CD4-positive, alpha-beta T cell treated with Interleukin-1 beta for 1 hour (primary cell): ENCODE measurements around the gene SAP25.
A peak's percentile ranks its signal among the peaks of the same experiment; 100 is the strongest.
"Not testable (repeated sequence)": the region's sequence is repeated elsewhere in the genome, so short reads cannot be mapped to it uniquely, and the experiment has no call there.

ENCODE experiments used
- DNase-seq, 2 donors: peaks; one replicate each; pipeline ENCODE4 v3.0.0-alpha.2; 2020 to 2022

Gene SAP25

GRCh38 chr7:100556541-100556940 is 17.2 kb downstream of the SAP25 start:
- DNase-seq, result peak in 1 of 2 donors; percentile 14

- no peak for DNase-seq
Measured at GRCh38 chr7:100555701-100556100, 18.0 kb downstream of the SAP25 start.

- no peak for DNase-seq
Measured at GRCh38 chr7:100553032-100553431, 20.7 kb downstream of the SAP25 start.

GRCh38 chr7:100552532-100552931 is 21.2 kb downstream of the SAP25 start:
- DNase-seq, result no peak

GRCh38 chr7:100548446-100548845 is 25.3 kb downstream of the SAP25 start:
- not testable (repeated sequence) for DNase-seq

- DNase-seq, result no peak
Measured at GRCh38 chr7:100547872-100548271, 25.8 kb downstream of the SAP25 start.

- no peak for DNase-seq
Measured at GRCh38 chr7:100546926-100547800, 26.5 kb downstream of the SAP25 start.

GRCh38 chr7:100546129-100546925 is 27.4 kb downstream of the SAP25 start:
- DNase-seq, result peak in 1 of 2 donors; percentile 68

- peak in 1 of 2 donors; percentile 11 for DNase-seq
Measured at GRCh38 chr7:100545360-100546128, 28.2 kb downstream of the SAP25 start.

GRCh38 chr7:100544967-100545359 is 28.7 kb downstream of the SAP25 start:
- no peak for DNase-seq

- DNase-seq, result no peak
Measured at GRCh38 chr7:100544386-100544785, 29.3 kb downstream of the SAP25 start.

- no peak for DNase-seq
Measured at GRCh38 chr7:100543586-100543985, 30.1 kb downstream of the SAP25 start.

GRCh38 chr7:100541309-100541708 is 32.4 kb downstream of the SAP25 start:
- not testable (repeated sequence) for DNase-seq

GRCh38 chr7:100540073-100540723 is 33.5 kb downstream of the SAP25 start:
- no peak for DNase-seq

GRCh38 chr7:100539436-100540006 is 34.2 kb downstream of the SAP25 start:
- no peak for DNase-seq

- DNase-seq, result peak; percentile 100
Measured at GRCh38 chr7:100538654-100539435, 34.9 kb downstream of the SAP25 start, which contains the start of gene AGFG2. Gene AGFG2, plus strand, starts transcription at chr7:100539203. Its CDS starts 144 bp downstream, at chr7:100539347.

GRCh38 chr7:100538348-100538653 is 35.4 kb downstream of the SAP25 start:
- no peak for DNase-seq

- DNase-seq, result not testable (repeated sequence)
Measured at GRCh38 chr7:100536695-100537094, 37.0 kb downstream of the SAP25 start.

GRCh38 chr7:100535982-100536381 is 37.7 kb downstream of the SAP25 start:
- DNase-seq, result not testable (repeated sequence)

GRCh38 chr7:100532165-100533022 is 41.3 kb downstream of the SAP25 start:
- no peak for DNase-seq
